Measurements from ENCODE around the gene SORBS2. TPM values are rescaled to one million over a fixed set of nuclear protein-coding genes. Genes with fewer than 3 reads are reported as not detected.

The SORBS2 gene
- total and polyA plus RNA-seq, 2 of the 4 experiments (the other 2 are of a cell fraction) = 0.18 TPM; not detected in 1

GRCh38 chr4:185721190-185722028 lies 90.6 kb downstream of the SORBS2 start:
- H3K27ac ChIP-seq (ENCODE audit: insufficient read depth, low read length) = no peak overlapping the region
- H3K9me1 ChIP-seq (ENCODE audit: insufficient read depth, low read length) = no peaks in the 10 kb centered on the region; the same call in 1 of the 2 replicates
- no peak overlapping the region for H2AFZ ChIP-seq (replicated peaks; ENCODE audit: low read length, poor library complexity)
- BruUV-seq (replicated peaks) = no TSS peak
- no peak overlapping the region for H2AK5ac ChIP-seq (ENCODE audit: low read depth, low read length)
- H2BK5ac ChIP-seq (ENCODE audit: low read depth, low read length, poor library complexity, severe bottlenecking) = no peak overlapping the region
- no peak overlapping the region for H3K9ac ChIP-seq (ENCODE audit: low read depth, low read length)
- intact Hi-C loops (cut with micrococcal nuclease) (no loop called here), in situ Hi-C loops (cut with MboI; ENCODE audit: low sequenced_read_pairs) (no loop called here), dilution Hi-C loops (cut with HindIII; ENCODE audit: low sequenced_read_pairs, unreplicated experiment) (no loop called here)
- H3K23ac ChIP-seq (ENCODE audit: low read depth, low read length) = no peak overlapping the region
- 36% methylated on average over 4 of the region's 12 CpGs; no CpG with 5 or more reads in 1 of the 2 experiments for WGBS, 2 experiments (ENCODE audit: extremely low coverage in 2 of 2, insufficient read length in 1 of 2)
- no peak overlapping the region for H3K4ac ChIP-seq (ENCODE audit: low read depth, low read length)
- no peak overlapping the region for H2AK9ac ChIP-seq (replicated peaks; ENCODE audit: low read depth, low read length, poor library complexity)
- no peak overlapping the region for H3K18ac ChIP-seq (ENCODE audit: low read depth, low read length)
- H3K4me3 ChIP-seq (ENCODE audit: insufficient read depth, low read depth, low read length) = no peak overlapping the region
- ATAC-seq (ENCODE audit: low read depth) (no peak), DNase-seq (no peak)
- ChIA-PET POLR2A (ENCODE audit: unreplicated experiment) (no interaction called here), CTCF (interaction anchor here (1.4 kb wide), 1 partner anchor 9 kb away, joined by 3 read pairs; no protein-coding TSS in a partner anchor)
- no peak overlapping the region for H4K91ac ChIP-seq (ENCODE audit: insufficient read depth, low read depth, low read length)
- H3K4me2 ChIP-seq (ENCODE audit: low read depth, low read length) = no peak overlapping the region
- TF ChIP-seq SMC3 (IDR thresholded peaks at IDR 0.05; ENCODE audit: low read depth, low read length) (no peak), POLR2A (IDR thresholded peaks at IDR 0.05; ENCODE audit: low read depth, low read length) (no peak), MAFK (IDR thresholded peaks at IDR 0.05; ENCODE audit: low read depth, low read length) (no peak), NFE2L2 (IDR thresholded peaks at IDR 0.05; ENCODE audit: low read depth, low read length) (no peak), BHLHE40 (IDR thresholded peaks at IDR 0.05; ENCODE audit: low read depth, low read length) (no peak), CHD1 (IDR thresholded peaks at IDR 0.05; ENCODE audit: low read depth, low read length) (no peak), FOS (IDR thresholded peaks at IDR 0.05; ENCODE audit: low read depth, low read length) (no peak), CTCF (conservative IDR thresholded peaks at IDR 0.05; ENCODE audit: low read depth, low read length) (no peak), ELK1 (IDR thresholded peaks at IDR 0.05; ENCODE audit: borderline replicate concordance, low read depth, low read length) (no peak), RCOR1 (IDR thresholded peaks at IDR 0.05; ENCODE audit: insufficient replicate concordance, low read length) (no peak), RAD21 (IDR thresholded peaks at IDR 0.05; ENCODE audit: low read length) (no peak), CEBPB (IDR thresholded peaks at IDR 0.05; ENCODE audit: low read depth, low read length) (no peak)
- H3K4me1 ChIP-seq (ENCODE audit: control insufficient read depth, insufficient read depth, low read length) = no peaks in the 10 kb centered on the region
- no peaks in the 10 kb centered on the region for H3K36me3 ChIP-seq (ENCODE audit: control insufficient read depth, insufficient read depth, low read length)
- H3K14ac ChIP-seq (replicated peaks; ENCODE audit: low read depth, low read length) = no peak overlapping the region
- H4K8ac ChIP-seq (ENCODE audit: low read depth in 2 of 2, low read length in 2 of 2) = no peak overlapping the region
- H2BK15ac ChIP-seq (ENCODE audit: low read depth, low read length) = no peak overlapping the region
- peaks cover 31% of the 10 kb centered on the region for H3K27me3 ChIP-seq (ENCODE audit: control insufficient read depth, insufficient read depth, low read length)
- no peaks in the 10 kb centered on the region for H4K20me1 ChIP-seq (ENCODE audit: insufficient read depth, low read length)
- H3K56ac ChIP-seq (ENCODE audit: extremely low read depth, insufficient read depth, low read length) = no peak overlapping the region
- H4K5ac ChIP-seq (ENCODE audit: low read depth, low read length) = no peak overlapping the region
- no peak overlapping the region for H2BK120ac ChIP-seq (ENCODE audit: low read depth, low read length)
- H2BK20ac ChIP-seq (ENCODE audit: low read depth, low read length) = no peak overlapping the region
- peaks cover 2% of the 10 kb centered on the region; the same call in 1 of the 2 replicates for H3K9me3 ChIP-seq (ENCODE audit: control insufficient read depth, insufficient read depth, low read length)
- no peaks in the 10 kb centered on the region for H3K79me1 ChIP-seq (ENCODE audit: low read depth in 1 of 2, low read length in 2 of 2)

All from IMR-90 (cell line).